A549 (cell line): ENCODE data around the gene FAHD2A.

Experiments
- CBX8 ChIP-seq: fragments of 200-600 bp; sonication (generic); IDR thresholded peaks from 2 replicates; pipeline ENCODE4 v1.6.1; 2016
- CHD4 ChIP-seq: fragments of 200-600 bp; sonication (generic); IDR thresholded peaks from 2 replicates; pipeline ENCODE4 v1.6.1; 2016; ENCODE audit warnings: antibody characterized with exemption, mild to moderate bottlenecking, borderline replicate concordance
- ESRRA ChIP-seq: fragments of 150-350 bp; IDR thresholded peaks from 2 replicates; pipeline ENCODE4 v1.6.1; 2014; ENCODE audit warnings: mild to moderate bottlenecking, low read length, borderline replicate concordance
- HDAC2 ChIP-seq: fragments of 200-600 bp; sonication (generic); IDR thresholded peaks from 2 replicates; pipeline ENCODE4 v1.6.1; 2016
- JUN ChIP-seq, 2 experiments: fragments of >200 bp; sonication (Bioruptor Twin); formaldehyde crosslinking; IDR thresholded peaks; 2 replicates in 1 of 2; 3 replicates in 1 of 2; pipeline ENCODE4 v1.6.1; 2016 to 2017
- MAZ ChIP-seq: fragments of 150-350 bp; IDR thresholded peaks from 2 replicates; pipeline ENCODE4 v1.6.1; 2014; ENCODE audit warnings: antibody characterized with exemption, low read depth, low read length, borderline replicate concordance
- POLR2A ChIP-seq: IDR thresholded peaks from 2 replicates; pipeline ENCODE4 v1.6.1; 2012; ENCODE audit warnings: mild to moderate bottlenecking, low read length
- POLR2AphosphoS2 ChIP-seq: conservative IDR thresholded peaks from 2 replicates; pipeline ENCODE4 v1.6.1; 2012; ENCODE audit warnings: low read length, improper control_type of control experiment, inconsistent platforms
- RAD21 ChIP-seq, 2 experiments: fragments of >200 bp in 1 of 2; sonication (Bioruptor Twin) in 1 of 2; formaldehyde crosslinking in 1 of 2; IDR thresholded peaks in 1 of 2; conservative IDR thresholded peaks in 1 of 2; 2 replicates in 1 of 2; 3 replicates in 1 of 2; pipeline ENCODE4 v1.6.1; 2012 to 2018; ENCODE audit warnings: inconsistent platforms in 1 of 2
- SREBF2 ChIP-seq: fragments of 450-650 bp; IDR thresholded peaks from 2 replicates; pipeline ENCODE4 v1.6.1; 2014; ENCODE audit warnings: mild to moderate bottlenecking, moderate library complexity
- TF ChIP-seq, protein P1 (sequence below): fragments of >200 bp; sonication (Bioruptor Twin); formaldehyde crosslinking; IDR thresholded peaks from 3 replicates; pipeline ENCODE4 v1.5.1; 2016
- TF ChIP-seq, protein P2 (sequence below): IDR thresholded peaks from 2 replicates; pipeline ENCODE4 v1.6.1; 2012
- TF ChIP-seq, protein P3 (sequence below): fragments of 200-600 bp; sonication (generic); IDR thresholded peaks from 2 replicates; pipeline ENCODE4 v1.6.1; 2016; ENCODE audit warnings: antibody characterized with exemption, mild to moderate bottlenecking, moderate library complexity

DNA sequence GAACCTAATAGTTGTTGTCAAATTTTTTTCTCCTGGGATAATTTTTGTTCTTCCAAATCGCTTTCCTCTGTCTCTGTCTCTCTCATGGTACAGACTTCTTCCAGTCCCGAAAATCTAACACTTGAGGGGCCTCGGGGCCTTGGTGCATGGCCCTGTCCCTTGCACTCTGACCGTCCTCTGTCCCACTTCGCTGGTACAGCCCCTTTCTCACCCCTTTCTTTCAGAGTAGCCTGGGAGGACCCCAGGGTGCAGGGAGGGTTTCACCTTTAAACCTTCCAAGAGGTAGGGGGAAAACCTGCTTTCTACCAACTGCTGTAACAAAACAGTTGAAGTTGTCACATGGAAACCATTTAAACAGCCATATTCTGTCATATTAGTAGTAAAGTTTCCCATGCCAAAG is 22.2 kb upstream of the FAHD2A start:
- TF ChIP-seq, protein P1, sequence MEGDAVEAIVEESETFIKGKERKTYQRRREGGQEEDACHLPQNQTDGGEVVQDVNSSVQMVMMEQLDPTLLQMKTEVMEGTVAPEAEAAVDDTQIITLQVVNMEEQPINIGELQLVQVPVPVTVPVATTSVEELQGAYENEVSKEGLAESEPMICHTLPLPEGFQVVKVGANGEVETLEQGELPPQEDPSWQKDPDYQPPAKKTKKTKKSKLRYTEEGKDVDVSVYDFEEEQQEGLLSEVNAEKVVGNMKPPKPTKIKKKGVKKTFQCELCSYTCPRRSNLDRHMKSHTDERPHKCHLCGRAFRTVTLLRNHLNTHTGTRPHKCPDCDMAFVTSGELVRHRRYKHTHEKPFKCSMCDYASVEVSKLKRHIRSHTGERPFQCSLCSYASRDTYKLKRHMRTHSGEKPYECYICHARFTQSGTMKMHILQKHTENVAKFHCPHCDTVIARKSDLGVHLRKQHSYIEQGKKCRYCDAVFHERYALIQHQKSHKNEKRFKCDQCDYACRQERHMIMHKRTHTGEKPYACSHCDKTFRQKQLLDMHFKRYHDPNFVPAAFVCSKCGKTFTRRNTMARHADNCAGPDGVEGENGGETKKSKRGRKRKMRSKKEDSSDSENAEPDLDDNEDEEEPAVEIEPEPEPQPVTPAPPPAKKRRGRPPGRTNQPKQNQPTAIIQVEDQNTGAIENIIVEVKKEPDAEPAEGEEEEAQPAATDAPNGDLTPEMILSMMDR: no peak
- no peak for TF ChIP-seq RAD21 (conservative IDR thresholded peaks at IDR 0.05 in 1 of 2, IDR thresholded peaks at IDR 0.05 in 1 of 2)
- TF ChIP-seq MAZ: no peak
- no peak for TF ChIP-seq POLR2A
- TF ChIP-seq, protein P2, sequence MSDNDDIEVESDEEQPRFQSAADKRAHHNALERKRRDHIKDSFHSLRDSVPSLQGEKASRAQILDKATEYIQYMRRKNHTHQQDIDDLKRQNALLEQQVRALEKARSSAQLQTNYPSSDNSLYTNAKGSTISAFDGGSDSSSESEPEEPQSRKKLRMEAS: no peak
- TF ChIP-seq POLR2AphosphoS2: no peak
- no peak for TF ChIP-seq SREBF2
- TF ChIP-seq CBX8: no peak
- TF ChIP-seq HDAC2: no peak
- TF ChIP-seq ESRRA: no peak
- TF ChIP-seq JUN (IDR thresholded peaks at IDR 0.05): no peak
- TF ChIP-seq, protein P3, sequence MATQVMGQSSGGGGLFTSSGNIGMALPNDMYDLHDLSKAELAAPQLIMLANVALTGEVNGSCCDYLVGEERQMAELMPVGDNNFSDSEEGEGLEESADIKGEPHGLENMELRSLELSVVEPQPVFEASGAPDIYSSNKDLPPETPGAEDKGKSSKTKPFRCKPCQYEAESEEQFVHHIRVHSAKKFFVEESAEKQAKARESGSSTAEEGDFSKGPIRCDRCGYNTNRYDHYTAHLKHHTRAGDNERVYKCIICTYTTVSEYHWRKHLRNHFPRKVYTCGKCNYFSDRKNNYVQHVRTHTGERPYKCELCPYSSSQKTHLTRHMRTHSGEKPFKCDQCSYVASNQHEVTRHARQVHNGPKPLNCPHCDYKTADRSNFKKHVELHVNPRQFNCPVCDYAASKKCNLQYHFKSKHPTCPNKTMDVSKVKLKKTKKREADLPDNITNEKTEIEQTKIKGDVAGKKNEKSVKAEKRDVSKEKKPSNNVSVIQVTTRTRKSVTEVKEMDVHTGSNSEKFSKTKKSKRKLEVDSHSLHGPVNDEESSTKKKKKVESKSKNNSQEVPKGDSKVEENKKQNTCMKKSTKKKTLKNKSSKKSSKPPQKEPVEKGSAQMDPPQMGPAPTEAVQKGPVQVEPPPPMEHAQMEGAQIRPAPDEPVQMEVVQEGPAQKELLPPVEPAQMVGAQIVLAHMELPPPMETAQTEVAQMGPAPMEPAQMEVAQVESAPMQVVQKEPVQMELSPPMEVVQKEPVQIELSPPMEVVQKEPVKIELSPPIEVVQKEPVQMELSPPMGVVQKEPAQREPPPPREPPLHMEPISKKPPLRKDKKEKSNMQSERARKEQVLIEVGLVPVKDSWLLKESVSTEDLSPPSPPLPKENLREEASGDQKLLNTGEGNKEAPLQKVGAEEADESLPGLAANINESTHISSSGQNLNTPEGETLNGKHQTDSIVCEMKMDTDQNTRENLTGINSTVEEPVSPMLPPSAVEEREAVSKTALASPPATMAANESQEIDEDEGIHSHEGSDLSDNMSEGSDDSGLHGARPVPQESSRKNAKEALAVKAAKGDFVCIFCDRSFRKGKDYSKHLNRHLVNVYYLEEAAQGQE: no peak
- no peak for TF ChIP-seq CHD4
